GM23338 (cell line): ENCODE measurements around the gene GPHN. TPM values are rescaled to one million over a fixed set of nuclear protein-coding genes. Genes with fewer than 3 reads are reported as not detected.

Experiments
- ATAC-seq: fragments of 200-7000 bp; cut with Tn5 transposase; 3 replicates; pipeline ENCODE4 v1.9.1; 2020
- DNase-seq: peaks from one replicate; pipeline ENCODE4 v3.0.0-alpha.2; 2015; ENCODE audit warnings: low spot score
- H2AFZ ChIP-seq: fragments of 200-600 bp; sonication (generic); 2 replicates; pipeline ENCODE4 v1.8.0; 2016; ENCODE audit warnings: antibody characterized with exemption, mild to moderate bottlenecking, moderate library complexity
- H3F3A ChIP-seq: fragments of 200-600 bp; sonication (generic); replicated peaks from 2 replicates; pipeline ENCODE4 v1.8.0; 2017; ENCODE audit warnings: antibody characterized with exemption, mixed run types, low read depth
- H3K27ac ChIP-seq: fragments of 200-600 bp; sonication (generic); 2 replicates; pipeline ENCODE4 v1.6.1; 2016; ENCODE audit warnings: low read depth
- H3K27me3 ChIP-seq: fragments of 200-600 bp; sonication (generic); 2 replicates; pipeline ENCODE4 v1.8.0; 2016; ENCODE audit warnings: mild to moderate bottlenecking, mixed run types, moderate library complexity; ENCODE audit not compliant: insufficient read depth
- H3K36me3 ChIP-seq: fragments of 200-600 bp; sonication (generic); 2 replicates; pipeline ENCODE4 v1.8.0; 2016; ENCODE audit warnings: mild to moderate bottlenecking; ENCODE audit not compliant: insufficient read depth
- H3K4me1 ChIP-seq: fragments of 200-600 bp; sonication (generic); 2 replicates; pipeline ENCODE4 v1.8.0; 2016; ENCODE audit warnings: mild to moderate bottlenecking, moderate library complexity; ENCODE audit not compliant: insufficient read depth
- H3K4me2 ChIP-seq: fragments of 200-600 bp; sonication (generic); 2 replicates; pipeline ENCODE4 v1.7.1; 2017; ENCODE audit warnings: mixed run types
- H3K4me3 ChIP-seq: fragments of 200-600 bp; sonication (generic); 2 replicates; pipeline ENCODE4 v1.6.1; 2016; ENCODE audit warnings: mixed run types
- H3K79me2 ChIP-seq: fragments of 200-600 bp; sonication (generic); replicated peaks from 2 replicates; pipeline ENCODE4 v1.8.0; 2017; ENCODE audit warnings: mild to moderate bottlenecking; ENCODE audit not compliant: insufficient read depth
- H3K9me2 ChIP-seq: fragments of 200-600 bp; sonication (generic); 2 replicates; pipeline ENCODE4 v1.8.0; 2017; ENCODE audit not compliant: insufficient read depth
- H4K20me1 ChIP-seq: fragments of 200-600 bp; sonication (generic); replicated peaks from 2 replicates; pipeline ENCODE4 v1.8.0; 2017; ENCODE audit warnings: mild to moderate bottlenecking; ENCODE audit not compliant: insufficient read depth
- H3K27ac Mint-ChIP-seq: 2 replicates; pipeline ENCODE4 v1.8.0; 2020; ENCODE audit warnings: inconsistent platforms, mild to moderate bottlenecking, moderate library complexity, mixed read lengths
- H3K27me3 Mint-ChIP-seq: 3 replicates; pipeline ENCODE4 v1.8.0; 2022; ENCODE audit warnings: low read depth, mild to moderate bottlenecking, moderate library complexity, mixed read lengths, inconsistent platforms; ENCODE audit not compliant: insufficient read depth, poor library complexity
- H3K36me3 Mint-ChIP-seq: 3 replicates; pipeline ENCODE4 v1.8.0; 2021; ENCODE audit warnings: low read depth, mild to moderate bottlenecking, inconsistent platforms, moderate library complexity, mixed read lengths
- H3K4me1 Mint-ChIP-seq: 3 replicates; pipeline ENCODE4 v1.8.0; 2020; ENCODE audit warnings: mild to moderate bottlenecking, inconsistent platforms, mixed read lengths
- H3K4me3 Mint-ChIP-seq: 3 replicates; pipeline ENCODE4 v1.8.0; 2021; ENCODE audit warnings: moderate library complexity, mild to moderate bottlenecking, inconsistent platforms, mixed read lengths
- H3K9me3 Mint-ChIP-seq: 3 replicates; pipeline ENCODE4 v1.8.0; 2020; ENCODE audit warnings: moderate library complexity, mild to moderate bottlenecking, inconsistent platforms, mixed read lengths
- CREB1 ChIP-seq: fragments of 250-450 bp; sonication (Bioruptor Pico); IDR thresholded peaks from 2 replicates; pipeline ENCODE4 v1.5.0; 2020; ENCODE audit warnings: low read depth, mild to moderate bottlenecking, moderate library complexity
- CTCF ChIP-seq, 2 experiments: fragments of 200-600 bp in 1 of 2; sonication (generic) in 1 of 2; conservative IDR thresholded peaks; 2 replicates each; pipeline versions ENCODE4 v1.5.1 to v1.6.1; 2016 to 2017; ENCODE audit warnings: antibody characterized with exemption in 2 of 2, low read depth in 2 of 2, mild to moderate bottlenecking in 2 of 2, moderate library complexity in 1 of 2
- EZH2 ChIP-seq: fragments of 200-600 bp; sonication (generic); IDR thresholded peaks from one replicate; pipeline ENCODE4 v1.8.0; 2017; ENCODE audit warnings: antibody characterized with exemption, mild to moderate bottlenecking, low read depth; ENCODE audit not compliant: unreplicated experiment
- EZH2phosphoT487 ChIP-seq: fragments of 200-600 bp; sonication (generic); IDR thresholded peaks from one replicate; pipeline ENCODE4 v1.8.1; 2018; ENCODE audit warnings: antibody characterized with exemption; ENCODE audit not compliant: unreplicated experiment
- JUNB ChIP-seq: IDR thresholded peaks from one replicate; pipeline ENCODE4 v1.6.1; 2016; ENCODE audit warnings: antibody characterized with exemption; ENCODE audit not compliant: unreplicated experiment
- NANOG ChIP-seq: IDR thresholded peaks from 2 replicates; pipeline ENCODE4 v1.6.1; 2016; ENCODE audit warnings: antibody characterized with exemption, borderline replicate concordance
- POLR2AphosphoS5 ChIP-seq: IDR thresholded peaks from 2 replicates; pipeline ENCODE4 v1.6.1; 2016; ENCODE audit warnings: antibody characterized with exemption, low read depth
- REST ChIP-seq: IDR thresholded peaks from one replicate; pipeline ENCODE4 v1.6.1; 2018; ENCODE audit warnings: antibody characterized with exemption; ENCODE audit not compliant: unreplicated experiment
- STAT1 ChIP-seq: IDR thresholded peaks from one replicate; pipeline ENCODE4 v1.6.1; 2016; ENCODE audit warnings: antibody characterized with exemption; ENCODE audit not compliant: unreplicated experiment
- ZNF114 ChIP-seq: fragments of 250-450 bp; sonication (Bioruptor Pico); IDR thresholded peaks from 2 replicates; pipeline ENCODE4 v1.5.0; 2020; ENCODE audit warnings: mild to moderate bottlenecking, moderate library complexity
- ZNF331 ChIP-seq: fragments of 250-450 bp; sonication (Bioruptor Pico); IDR thresholded peaks from 2 replicates; pipeline ENCODE4 v1.5.0; 2020; ENCODE audit warnings: low read depth, mild to moderate bottlenecking, moderate library complexity
- ZNF462 ChIP-seq: fragments of 250-450 bp; sonication (Bioruptor Pico); IDR thresholded peaks from 2 replicates; pipeline ENCODE4 v1.5.0; 2020; ENCODE audit warnings: mild to moderate bottlenecking, moderate library complexity
- polyA plus RNA-seq: library from polyadenylated mRNA; unstranded; fragments of >200 nt; fragmentation: Nextera tagmentation; extraction: Ambion mirVana; gene quantifications from 2 replicates; pipeline ENCODE4 v1.2.1, GENCODE V29; 2016
- total RNA-seq: library from RNA; depleted of rRNA; stranded (reverse); fragments of >200 nt; shearing (Covaris generic); gene quantifications from 2 replicates; pipeline ENCODE4 v1.2.3, GENCODE V29; 2014
- TF ChIP-seq, protein P1 (sequence below): IDR thresholded peaks from 2 replicates; pipeline ENCODE4 v1.6.1; 2016; ENCODE audit warnings: antibody characterized with exemption

Gene GPHN
- total and polyA plus RNA-seq, 2 experiments from 2014 or later, result 17.6 to 20.6 TPM

GRCh38 chr14:67133144-67133543 is 625.2 kb downstream of the GPHN start:
- no peaks in the 10 kb centered on the region for H3K79me2 ChIP-seq
- ATAC-seq (no peak), DNase-seq (no peak)
- TF ChIP-seq NANOG, result no peak
- no peak for TF ChIP-seq JUNB
- no peak for TF ChIP-seq REST
- no peak for TF ChIP-seq EZH2
- TF ChIP-seq POLR2AphosphoS5, result no peak
- TF ChIP-seq CREB1 (CRISPR knock-in tag), result no peak
- no peak for TF ChIP-seq ZNF462 (CRISPR knock-in tag)
- TF ChIP-seq EZH2phosphoT487, result no peak
- TF ChIP-seq, protein P1, sequence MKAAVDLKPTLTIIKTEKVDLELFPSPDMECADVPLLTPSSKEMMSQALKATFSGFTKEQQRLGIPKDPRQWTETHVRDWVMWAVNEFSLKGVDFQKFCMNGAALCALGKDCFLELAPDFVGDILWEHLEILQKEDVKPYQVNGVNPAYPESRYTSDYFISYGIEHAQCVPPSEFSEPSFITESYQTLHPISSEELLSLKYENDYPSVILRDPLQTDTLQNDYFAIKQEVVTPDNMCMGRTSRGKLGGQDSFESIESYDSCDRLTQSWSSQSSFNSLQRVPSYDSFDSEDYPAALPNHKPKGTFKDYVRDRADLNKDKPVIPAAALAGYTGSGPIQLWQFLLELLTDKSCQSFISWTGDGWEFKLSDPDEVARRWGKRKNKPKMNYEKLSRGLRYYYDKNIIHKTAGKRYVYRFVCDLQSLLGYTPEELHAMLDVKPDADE, result no peak
- TF ChIP-seq ZNF114 (CRISPR knock-in tag), result no peak
- TF ChIP-seq ZNF331 (CRISPR knock-in tag), result no peak
- no peak for TF ChIP-seq CTCF (conservative IDR thresholded peaks at IDR 0.05; ENCODE audit: low read depth in 2 of 2)
- TF ChIP-seq STAT1, result no peak
- H3K9me2 ChIP-seq, result no peaks in the 10 kb centered on the region
- H3K9me3 Mint-ChIP-seq, result no peaks in the 10 kb centered on the region
- no peaks in the 10 kb centered on the region for H3F3A ChIP-seq
- H3K4me3 Mint-ChIP-seq, result no peak overlapping the region
- no peak overlapping the region for H3K4me2 ChIP-seq
- peaks cover 4% of the 10 kb centered on the region; the same call in 2 of the 3 replicates for H3K4me1 Mint-ChIP-seq
- no peaks in the 10 kb centered on the region for H4K20me1 ChIP-seq
- H2AFZ ChIP-seq, result no peak overlapping the region
- H3K4me3 ChIP-seq, result no peak overlapping the region
- H3K27me3 ChIP-seq, result no peaks in the 10 kb centered on the region
- H3K27ac Mint-ChIP-seq, result no peak overlapping the region
- no peaks in the 10 kb centered on the region for H3K4me1 ChIP-seq
- H3K36me3 Mint-ChIP-seq, result no peaks in the 10 kb centered on the region
- H3K27me3 Mint-ChIP-seq, result no peaks in the 10 kb centered on the region
- no peak overlapping the region for H3K27ac ChIP-seq
- H3K36me3 ChIP-seq, result no peaks in the 10 kb centered on the region
